GM18873 (cell line): ENCODE results near the gene SEC24C.
"Not testable (repeated sequence)": the region's sequence is repeated elsewhere in the genome, so short reads cannot be mapped to it uniquely, and the experiment has no call there.

Experiments
- ATAC-seq: cut with Tn5 transposase; IDR thresholded peaks from one replicate; pipeline ENCODE4 v1.9.1; 2021; ENCODE audit warnings: mild to moderate bottlenecking, moderate library complexity, moderate number of reproducible peaks; ENCODE audit not compliant: unreplicated experiment, low FRiP score

SEC24C gene

GRCh38 chr10:73788864-73789658 lies 44.9 kb downstream of the SEC24C start:
- ATAC-seq = no peak

GRCh38 chr10:73789659-73790055 lies 45.5 kb downstream of the SEC24C start:
- ATAC-seq = no peak

GRCh38 chr10:73790886-73791625 lies 46.9 kb downstream of the SEC24C start:
- ATAC-seq = no peak

- ATAC-seq = no peak
Measured at GRCh38 chr10:73791871-73792400, 47.8 kb downstream of the SEC24C start.

- no peak for ATAC-seq
Measured at GRCh38 chr10:73793456-73793855, 49.3 kb downstream of the SEC24C start.

- not testable (repeated sequence) for ATAC-seq
Measured at GRCh38 chr10:73795491-73795890, 51.3 kb downstream of the SEC24C start.

GRCh38 chr10:73796035-73796434 lies 51.9 kb downstream of the SEC24C start:
- not testable (repeated sequence) for ATAC-seq

GRCh38 chr10:73796766-73797165 lies 52.6 kb downstream of the SEC24C start:
- ATAC-seq = no peak

- ATAC-seq = no peak
Measured at GRCh38 chr10:73797324-73798025, 53.3 kb downstream of the SEC24C start.

- no peak for ATAC-seq
Measured at GRCh38 chr10:73798087-73798486, 53.9 kb downstream of the SEC24C start.

- ATAC-seq = no peak
Measured at GRCh38 chr10:73798927-73799560, 54.9 kb downstream of the SEC24C start.

GRCh38 chr10:73799899-73800559 lies 55.9 kb downstream of the SEC24C start:
- ATAC-seq = no peak

GRCh38 chr10:73800560-73801252 lies 56.5 kb downstream of the SEC24C start:
- ATAC-seq = no peak

GRCh38 chr10:73801253-73801590 lies 57.0 kb downstream of the SEC24C start:
- no peak for ATAC-seq

- no peak for ATAC-seq
Measured at GRCh38 chr10:73802276-73802991, 58.3 kb downstream of the SEC24C start.

GRCh38 chr10:73803680-73804286 lies 59.6 kb downstream of the SEC24C start:
- ATAC-seq = no peak

- no peak for ATAC-seq
Measured at GRCh38 chr10:73806176-73806950, 62.2 kb downstream of the SEC24C start.

GRCh38 chr10:73807471-73807870 lies 63.3 kb downstream of the SEC24C start:
- ATAC-seq = no peak
